Measurements from ENCODE around the gene SLC38A4.

Gene SLC38A4

DNA sequence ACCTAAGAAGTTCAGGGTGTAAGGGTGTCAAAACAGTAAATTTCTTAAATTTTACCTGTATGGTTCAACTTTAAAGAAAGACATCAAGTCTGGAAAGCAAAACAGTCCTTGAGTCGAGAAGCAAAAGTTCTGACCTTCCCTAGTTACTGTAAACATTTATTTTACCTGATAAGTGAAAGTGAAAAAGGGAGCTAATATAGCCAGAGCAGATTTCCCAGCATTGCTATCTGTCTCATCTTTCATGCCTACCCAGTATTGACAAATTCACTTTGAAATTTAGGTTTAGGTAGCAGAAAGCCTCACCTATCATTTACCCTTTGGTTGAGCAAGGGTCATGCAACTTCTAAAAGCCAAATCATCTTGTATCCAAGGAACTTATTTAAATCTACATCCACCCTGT, 24.5 kb downstream of the SLC38A4 start:
- no peak for TF ChIP-seq CTCF (IDR thresholded peaks at IDR 0.05; ENCODE audit: unreplicated experiment in 3 of 3)
- Mint-ChIP-seq H3K27me3 (ENCODE audit: low read depth) (no peaks in the 10 kb centered on the region), H3K4me3 (no peak overlapping the region), H3K27ac (no peak overlapping the region), H3K4me1 (no peaks in the 10 kb centered on the region), H3K9me3 (peaks cover 11% of the 10 kb centered on the region), H3K36me3 (ENCODE audit: low read depth) (no peaks in the 10 kb centered on the region)

GRCh38 chr12:46800160-46800559, 25.6 kb downstream of the SLC38A4 start:
- no peak for TF ChIP-seq CTCF (IDR thresholded peaks at IDR 0.05; ENCODE audit: unreplicated experiment in 3 of 3)
- Mint-ChIP-seq H3K4me3 (no peak overlapping the region), H3K27ac (no peak overlapping the region), H3K9me3 (peaks cover 18% of the 10 kb centered on the region), H3K27me3 (ENCODE audit: low read depth) (no peaks in the 10 kb centered on the region), H3K4me1 (no peaks in the 10 kb centered on the region), H3K36me3 (ENCODE audit: low read depth) (no peaks in the 10 kb centered on the region)

GRCh38 chr12:46798648-46799047, 27.1 kb downstream of the SLC38A4 start:
- Mint-ChIP-seq H3K27me3 (ENCODE audit: low read depth) (no peaks in the 10 kb centered on the region), H3K9me3 (peaks cover 22% of the 10 kb centered on the region), H3K4me1 (no peaks in the 10 kb centered on the region), H3K36me3 (ENCODE audit: low read depth) (no peaks in the 10 kb centered on the region), H3K4me3 (no peak overlapping the region), H3K27ac (no peak overlapping the region)
- no peak for TF ChIP-seq CTCF (IDR thresholded peaks at IDR 0.05; ENCODE audit: unreplicated experiment in 3 of 3)

DNA sequence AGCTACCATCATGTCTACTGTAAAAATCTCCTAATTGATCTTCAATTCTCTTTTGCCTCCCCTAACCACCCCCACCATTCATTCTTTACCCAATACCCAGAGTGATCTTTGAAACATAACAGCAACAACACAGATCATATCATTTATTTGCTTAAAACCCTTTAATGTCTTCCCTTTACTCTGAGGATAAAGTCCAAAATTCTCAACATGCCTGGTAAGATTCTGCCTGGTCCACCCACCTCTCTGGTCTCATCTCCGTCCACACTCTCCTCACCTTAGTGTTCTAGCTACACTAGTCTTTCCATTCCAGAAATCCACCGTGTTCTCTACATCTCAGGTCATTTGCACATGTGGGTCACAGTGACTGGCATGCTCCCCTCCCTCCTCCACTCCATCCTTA, 27.7 kb downstream of the SLC38A4 start:
- Mint-ChIP-seq H3K4me1 (no peaks in the 10 kb centered on the region), H3K27me3 (ENCODE audit: low read depth) (no peaks in the 10 kb centered on the region), H3K9me3 (peaks cover 25% of the 10 kb centered on the region), H3K4me3 (no peak overlapping the region), H3K27ac (no peak overlapping the region), H3K36me3 (ENCODE audit: low read depth) (no peaks in the 10 kb centered on the region)
- no peak for TF ChIP-seq CTCF (IDR thresholded peaks at IDR 0.05; ENCODE audit: unreplicated experiment in 3 of 3)

- Mint-ChIP-seq H3K27me3 (ENCODE audit: low read depth) (no peaks in the 10 kb centered on the region), H3K36me3 (ENCODE audit: low read depth) (no peaks in the 10 kb centered on the region), H3K4me3 (no peak overlapping the region), H3K27ac (no peak overlapping the region), H3K9me3 (peaks cover 25% of the 10 kb centered on the region), H3K4me1 (no peaks in the 10 kb centered on the region)
- TF ChIP-seq CTCF (IDR thresholded peaks at IDR 0.05; ENCODE audit: unreplicated experiment in 3 of 3) = no peak
Observed at GRCh38 chr12:46795988-46796387, 29.8 kb downstream of the SLC38A4 start.

DNA sequence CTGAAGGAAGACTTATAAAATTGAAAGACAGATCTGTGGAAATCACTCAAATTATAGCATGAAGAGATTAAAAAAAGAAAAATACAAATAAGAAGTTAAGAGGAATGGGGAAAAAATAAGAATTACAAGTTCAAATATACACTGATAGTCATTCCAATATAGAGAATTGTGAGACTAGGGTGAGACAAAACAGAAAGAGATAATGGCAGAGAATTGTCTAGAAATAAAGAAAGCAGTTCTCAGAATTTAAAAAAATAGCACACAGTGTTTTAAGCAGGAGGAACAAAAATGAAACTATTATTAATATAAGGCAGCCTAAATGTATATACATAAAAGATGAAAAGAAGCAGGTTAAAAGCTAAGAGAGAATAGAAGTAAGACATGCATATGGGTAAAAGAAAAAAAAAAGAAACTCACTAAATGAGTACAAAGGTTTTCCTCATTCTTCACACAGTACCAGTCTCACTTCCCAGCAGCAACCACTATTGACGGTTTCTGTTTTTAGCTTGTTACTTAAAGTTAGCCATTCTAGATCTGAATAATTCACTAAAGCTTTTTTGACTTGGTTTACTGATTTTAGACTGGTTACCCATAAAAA, 31.1 kb downstream of the SLC38A4 start:
- H3K27ac Mint-ChIP-seq = no peak overlapping the region
- no peaks in the 10 kb centered on the region for H3K4me1 Mint-ChIP-seq
- no peaks in the 10 kb centered on the region for H3K27me3 Mint-ChIP-seq (ENCODE audit: low read depth)
- no peak overlapping the region for H3K4me3 Mint-ChIP-seq
- H3K36me3 Mint-ChIP-seq (ENCODE audit: low read depth) = no peaks in the 10 kb centered on the region
- H3K9me3 Mint-ChIP-seq = peaks cover 25% of the 10 kb centered on the region
- no peak for TF ChIP-seq CTCF (IDR thresholded peaks at IDR 0.05; ENCODE audit: unreplicated experiment in 3 of 3)
